K562 (cell line): ENCODE results near the gene CFDP1. TPM values are rescaled to one million over a fixed set of nuclear protein-coding genes. Genes with fewer than 3 reads are reported as not detected.
A peak's percentile ranks its signal among the peaks of the same experiment; 100 is the strongest.

Experiments used
- E2F3 ChIP-seq: fragments of 250-450 bp; sonication (Bioruptor Pico); IDR thresholded peaks from 2 replicates; pipeline ENCODE4 v1.4.0; 2020; ENCODE audit warnings: mild to moderate bottlenecking
- EZH2 ChIP-seq: IDR thresholded peaks from 2 replicates; pipeline ENCODE4 v1.6.1; 2012; ENCODE audit warnings: low read depth, mild to moderate bottlenecking, inconsistent platforms, low read length, borderline replicate concordance
- FOXM1 ChIP-seq, 2 experiments: fragments of 450-650 bp in 1 of 2; sonication (generic) in 1 of 2; formaldehyde crosslinking in 1 of 2; IDR thresholded peaks; 2 replicates each; pipeline versions ENCODE4 v1.6.1 to v1.9.0; 2017 to 2022; ENCODE audit warnings: low read depth in 2 of 2, mild to moderate bottlenecking in 2 of 2, missing genetic modification reagents in 1 of 2, moderate library complexity in 1 of 2
- MXI1 ChIP-seq: IDR thresholded peaks from 2 replicates; pipeline ENCODE4 v1.6.1; 2011; ENCODE audit warnings: low read depth, mild to moderate bottlenecking, improper control_type of control experiment, low read length
- NELFE ChIP-seq: IDR thresholded peaks from 2 replicates; pipeline ENCODE4 v1.6.1; 2011; ENCODE audit warnings: mild to moderate bottlenecking; ENCODE audit not compliant: insufficient read depth, insufficient read length
- PRPF4 ChIP-seq: fragments of 200-400 bp; formaldehyde crosslinking; IDR thresholded peaks from one replicate; pipeline ENCODE4 v1.6.1; 2017; ENCODE audit warnings: low read length, low read depth, mild to moderate bottlenecking; ENCODE audit not compliant: insufficient read depth, poor library complexity, severe bottlenecking
- RBM34 ChIP-seq: fragments of 200-400 bp; formaldehyde crosslinking; IDR thresholded peaks from 2 replicates; pipeline ENCODE4 v1.6.1; 2018; ENCODE audit warnings: low read length, borderline replicate concordance; ENCODE audit not compliant: insufficient read depth
- SIX5 ChIP-seq, 2 experiments: IDR thresholded peaks; 2 replicates each; pipeline ENCODE4 v1.6.1; 2011; ENCODE audit warnings: low read length in 2 of 2, borderline replicate concordance in 1 of 2, low read depth in 1 of 2, mild to moderate bottlenecking in 1 of 2, moderate library complexity in 1 of 2; ENCODE audit not compliant: insufficient read depth in 1 of 2
- ZKSCAN8 ChIP-seq: fragments of 200-800 bp; sonication (Bioruptor generic); IDR thresholded peaks from 2 replicates; pipeline ENCODE4 v1.6.1; 2016; ENCODE audit warnings: missing genetic modification characterization, missing compliant biosample characterization
- polyA plus RNA-seq, 8 experiments: library from polyadenylated mRNA; depleted of rRNA in 4 of 8; stranded (reverse) in 5 of 8; unstranded in 3 of 8; fragments of >200 nt; fragmentation: Nextera tagmentation in 2 of 8; fragmentation: Illumina TruSeq in 1 of 8; extraction: Ambion mirVana in 2 of 8; extraction: Trizol in 1 of 8; gene quantifications; 2 replicates each; pipeline versions ENCODE4 v1.2.1 to v1.2.3, GENCODE V29; 2011 to 2014; ENCODE audit warnings: inconsistent platforms in 1 of 8, missing spikeins in 1 of 8
- total RNA-seq, 7 experiments: library from RNA; depleted of rRNA in 6 of 7; stranded (reverse); fragments of >200 nt in 6 of 7; fragmentation: Illumina TruSeq in 2 of 7; extraction: Trizol in 2 of 7; gene quantifications; 2 replicates each; pipeline versions ENCODE4 v1.2.1 to v1.2.3, GENCODE V29; 2011 to 2021; ENCODE audit warnings: low replicate concordance in 1 of 7
- TF ChIP-seq, protein P1 (sequence below), 2 experiments: fragments of 450-650 bp in 1 of 2; sonication (generic) in 1 of 2; formaldehyde crosslinking in 1 of 2; IDR thresholded peaks; 2 replicates each; pipeline versions ENCODE4 v1.7.1 to v1.9.0; 2016 to 2022; ENCODE audit warnings: inconsistent platforms in 1 of 2, mild to moderate bottlenecking in 1 of 2, missing genetic modification reagents in 1 of 2
- TF ChIP-seq, protein P2 (sequence below): fragments of 250-450 bp; sonication (Bioruptor Pico); IDR thresholded peaks from 2 replicates; pipeline ENCODE4 v1.5.0; 2021
- TF ChIP-seq, protein P3 (sequence below): sonication (generic); formaldehyde crosslinking; IDR thresholded peaks from 2 replicates; pipeline ENCODE4 v1.8.0; 2022; ENCODE audit warnings: mild to moderate bottlenecking, missing genetic modification reagents

The CFDP1 gene
- total and polyA plus RNA-seq, 9 of the 15 experiments (the other 6 are each of a cell fraction or from before 2014, with no cell fraction given), result 31.5 to 78.4 (median 61.7) TPM

DNA sequence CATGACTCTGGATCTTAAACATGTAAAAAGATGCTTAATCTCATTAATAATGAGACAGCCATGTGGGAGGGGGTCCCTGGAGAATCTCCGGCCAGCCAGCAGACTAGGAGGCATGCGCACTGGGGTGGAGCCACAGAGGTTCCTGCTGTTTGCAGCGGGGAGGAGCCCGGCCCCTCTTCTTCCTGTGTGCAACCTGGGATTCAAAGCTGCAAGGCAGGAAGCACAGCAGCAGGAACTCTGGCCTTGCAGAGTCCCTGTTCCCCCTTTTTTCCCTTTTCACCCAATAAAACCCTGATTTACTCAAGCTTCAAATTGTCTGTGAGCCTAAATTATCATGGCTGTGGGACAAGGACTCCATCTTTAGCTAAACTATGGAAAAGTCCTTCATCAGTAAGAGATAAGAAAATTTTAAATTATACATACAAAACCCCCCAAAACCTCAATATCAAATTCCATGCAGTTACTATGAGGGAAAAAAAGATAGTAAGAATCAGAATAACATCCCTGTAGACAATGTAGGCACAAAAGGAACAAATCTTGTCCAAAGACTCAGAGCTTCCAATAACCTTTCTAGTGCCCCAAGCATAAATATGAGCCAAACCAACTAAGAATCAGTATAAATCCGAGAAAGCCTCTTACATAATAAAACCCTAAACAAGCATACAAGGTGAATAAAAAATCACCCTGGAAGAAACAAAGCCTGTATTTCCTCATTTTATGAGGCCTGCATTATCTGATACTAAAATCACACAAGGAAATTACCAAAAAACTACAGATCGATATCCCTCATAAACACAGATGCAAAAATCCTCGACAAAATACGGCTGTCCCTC, 12.1 kb downstream of the CFDP1 start (continued):
- TF ChIP-seq SIX5 (IDR thresholded peaks at IDR 0.05; ENCODE audit: borderline replicate concordance in 1 of 2, insufficient read depth in 1 of 2, low read depth in 1 of 2, low read length in 2 of 2) (no peak), ZKSCAN8 (CRISPR knock-in tag) (no peak), RBM34 (no peak), EZH2 (no peak), E2F3 (CRISPR knock-in tag) (no peak), PRPF4 (no peak), NELFE (no peak), MXI1 (no peak), FOXM1 (IDR thresholded peaks at IDR 0.05; ENCODE audit: low read depth) (no peak), FOXM1 (CRISPR knock-in tag; IDR thresholded peaks at IDR 0.05; ENCODE audit: low read depth) (no peak)
- TF ChIP-seq, protein P1, sequence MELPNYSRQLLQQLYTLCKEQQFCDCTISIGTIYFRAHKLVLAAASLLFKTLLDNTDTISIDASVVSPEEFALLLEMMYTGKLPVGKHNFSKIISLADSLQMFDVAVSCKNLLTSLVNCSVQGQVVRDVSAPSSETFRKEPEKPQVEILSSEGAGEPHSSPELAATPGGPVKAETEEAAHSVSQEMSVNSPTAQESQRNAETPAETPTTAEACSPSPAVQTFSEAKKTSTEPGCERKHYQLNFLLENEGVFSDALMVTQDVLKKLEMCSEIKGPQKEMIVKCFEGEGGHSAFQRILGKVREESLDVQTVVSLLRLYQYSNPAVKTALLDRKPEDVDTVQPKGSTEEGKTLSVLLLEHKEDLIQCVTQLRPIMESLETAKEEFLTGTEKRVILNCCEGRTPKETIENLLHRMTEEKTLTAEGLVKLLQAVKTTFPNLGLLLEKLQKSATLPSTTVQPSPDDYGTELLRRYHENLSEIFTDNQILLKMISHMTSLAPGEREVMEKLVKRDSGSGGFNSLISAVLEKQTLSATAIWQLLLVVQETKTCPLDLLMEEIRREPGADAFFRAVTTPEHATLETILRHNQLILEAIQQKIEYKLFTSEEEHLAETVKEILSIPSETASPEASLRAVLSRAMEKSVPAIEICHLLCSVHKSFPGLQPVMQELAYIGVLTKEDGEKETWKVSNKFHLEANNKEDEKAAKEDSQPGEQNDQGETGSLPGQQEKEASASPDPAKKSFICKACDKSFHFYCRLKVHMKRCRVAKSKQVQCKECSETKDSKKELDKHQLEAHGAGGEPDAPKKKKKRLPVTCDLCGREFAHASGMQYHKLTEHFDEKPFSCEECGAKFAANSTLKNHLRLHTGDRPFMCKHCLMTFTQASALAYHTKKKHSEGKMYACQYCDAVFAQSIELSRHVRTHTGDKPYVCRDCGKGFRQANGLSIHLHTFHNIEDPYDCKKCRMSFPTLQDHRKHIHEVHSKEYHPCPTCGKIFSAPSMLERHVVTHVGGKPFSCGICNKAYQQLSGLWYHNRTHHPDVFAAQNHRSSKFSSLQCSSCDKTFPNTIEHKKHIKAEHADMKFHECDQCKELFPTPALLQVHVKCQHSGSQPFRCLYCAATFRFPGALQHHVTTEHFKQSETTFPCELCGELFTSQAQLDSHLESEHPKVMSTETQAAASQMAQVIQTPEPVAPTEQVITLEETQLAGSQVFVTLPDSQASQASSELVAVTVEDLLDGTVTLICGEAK (IDR thresholded peaks at IDR 0.05), result peak; percentile 79
- TF ChIP-seq, protein P1 (CRISPR knock-in tag; IDR thresholded peaks at IDR 0.05), result no peak
- TF ChIP-seq, protein P2, sequence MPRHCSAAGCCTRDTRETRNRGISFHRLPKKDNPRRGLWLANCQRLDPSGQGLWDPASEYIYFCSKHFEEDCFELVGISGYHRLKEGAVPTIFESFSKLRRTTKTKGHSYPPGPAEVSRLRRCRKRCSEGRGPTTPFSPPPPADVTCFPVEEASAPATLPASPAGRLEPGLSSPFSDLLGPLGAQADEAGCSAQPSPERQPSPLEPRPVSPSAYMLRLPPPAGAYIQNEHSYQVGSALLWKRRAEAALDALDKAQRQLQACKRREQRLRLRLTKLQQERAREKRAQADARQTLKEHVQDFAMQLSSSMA (CRISPR knock-in tag), result no peak
- TF ChIP-seq, protein P3, sequence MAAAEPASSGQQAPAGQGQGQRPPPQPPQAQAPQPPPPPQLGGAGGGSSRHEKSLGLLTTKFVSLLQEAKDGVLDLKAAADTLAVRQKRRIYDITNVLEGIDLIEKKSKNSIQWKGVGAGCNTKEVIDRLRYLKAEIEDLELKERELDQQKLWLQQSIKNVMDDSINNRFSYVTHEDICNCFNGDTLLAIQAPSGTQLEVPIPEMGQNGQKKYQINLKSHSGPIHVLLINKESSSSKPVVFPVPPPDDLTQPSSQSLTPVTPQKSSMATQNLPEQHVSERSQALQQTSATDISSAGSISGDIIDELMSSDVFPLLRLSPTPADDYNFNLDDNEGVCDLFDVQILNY, result no peak
